Central memory CD8-positive, alpha-beta T cell (primary cell): ENCODE results near the gene UBAP2.
A peak's percentile ranks its signal among the peaks of the same experiment; 100 is the strongest.

Experiments used
- ATAC-seq: fragments of 150-1000 bp; cut with Tn5 transposase; replicated peaks from 2 replicates; pipeline ENCODE4 v1.10.0; 2022; ENCODE audit warnings: mild to moderate bottlenecking, moderate FRiP score, moderate number of reproducible peaks; ENCODE audit not compliant: poor library complexity, severe bottlenecking; ENCODE audit errors: extremely low read depth
- DNase-seq, 2 donors: peaks; one replicate each; pipeline ENCODE4 v3.0.0; 2021; ENCODE audit warnings: low spot score in 2 of 2
- H3K27ac Mint-ChIP-seq: one replicate; pipeline ENCODE4 v1.8.0; 2022; ENCODE audit warnings: low read depth, mild to moderate bottlenecking, moderate library complexity, mixed read lengths
- H3K27me3 Mint-ChIP-seq: one replicate; pipeline ENCODE4 v1.8.0; 2022; ENCODE audit warnings: mixed read lengths
- H3K36me3 Mint-ChIP-seq: one replicate; pipeline ENCODE4 v1.8.0; 2022; ENCODE audit warnings: mild to moderate bottlenecking, moderate library complexity, mixed read lengths; ENCODE audit not compliant: insufficient read depth
- H3K4me1 Mint-ChIP-seq: one replicate; pipeline ENCODE4 v1.8.0; 2022; ENCODE audit warnings: mixed read lengths
- H3K4me3 Mint-ChIP-seq: one replicate; pipeline ENCODE4 v1.8.0; 2022; ENCODE audit warnings: mild to moderate bottlenecking, moderate library complexity, mixed read lengths
- H3K9me3 Mint-ChIP-seq: one replicate; pipeline ENCODE4 v1.8.0; 2022; ENCODE audit warnings: mixed read lengths

The UBAP2 gene

DNA sequence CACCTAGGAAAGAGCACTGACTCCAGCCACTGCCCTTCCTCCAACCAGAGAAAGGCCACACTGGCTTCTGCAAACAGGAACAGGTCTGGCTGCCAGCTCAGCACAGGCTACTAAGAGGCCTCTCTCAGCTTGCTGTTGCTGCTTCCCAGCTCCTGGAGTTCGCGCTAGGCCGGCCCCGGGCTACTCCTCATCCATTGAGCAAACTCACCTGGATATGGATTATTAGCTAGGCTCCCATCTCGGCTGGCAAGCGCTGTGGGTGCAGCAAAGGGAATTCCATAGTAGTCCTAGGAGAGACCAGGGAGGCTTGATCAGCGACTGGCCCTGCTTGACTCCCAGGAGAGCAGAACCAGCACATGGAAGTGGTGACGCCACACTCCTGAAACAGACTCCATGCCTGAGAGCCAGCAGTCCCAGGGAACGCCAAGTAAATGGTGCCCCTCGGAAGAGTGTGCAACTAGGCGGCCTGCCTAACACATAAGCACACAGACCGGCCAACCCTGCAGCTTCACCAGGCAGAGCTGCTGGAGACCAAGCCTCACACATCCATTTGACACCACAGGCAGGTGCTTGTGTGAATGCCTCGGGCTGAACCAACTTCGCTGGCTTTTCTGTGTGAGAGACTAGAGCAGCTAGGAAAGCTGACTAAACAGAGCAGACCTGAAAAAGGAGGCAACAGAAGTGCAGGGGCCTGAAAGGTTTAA, 124.5 kb downstream of the UBAP2 start:
- Mint-ChIP-seq H3K27ac (peak overlapping the region; percentile 36), H3K4me3 (no peak overlapping the region), H3K9me3 (no peaks in the 10 kb centered on the region), H3K36me3 (peaks cover 34% of the 10 kb centered on the region), H3K4me1 (no peaks in the 10 kb centered on the region), H3K27me3 (no peaks in the 10 kb centered on the region)
- ATAC-seq (no peak), DNase-seq (no peak)

DNA sequence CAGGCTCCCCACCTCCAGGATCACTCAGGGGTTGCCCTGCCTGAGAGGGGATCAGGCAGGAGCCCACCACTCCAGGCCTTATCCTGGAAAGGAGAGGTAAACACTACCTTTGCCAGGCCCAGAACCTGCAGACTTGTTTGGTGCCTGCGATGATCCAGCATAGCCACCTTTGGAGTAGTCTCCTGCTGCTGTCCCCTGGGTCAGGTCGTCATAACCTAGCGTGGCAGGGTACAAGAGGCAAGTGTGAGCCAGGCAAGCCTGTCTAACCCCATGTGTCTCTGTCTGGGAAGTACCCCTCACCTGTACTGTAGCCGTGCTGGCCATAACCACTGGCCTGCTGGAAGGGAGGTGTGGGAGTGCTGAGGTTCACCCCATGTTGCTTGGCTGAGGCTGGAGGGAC, 125.6 kb downstream of the UBAP2 start:
- ATAC-seq (no peak), DNase-seq (no peak)
- H3K4me3 Mint-ChIP-seq, result no peak overlapping the region
- no peaks in the 10 kb centered on the region for H3K9me3 Mint-ChIP-seq
- H3K27me3 Mint-ChIP-seq, result no peaks in the 10 kb centered on the region
- H3K4me1 Mint-ChIP-seq, result no peaks in the 10 kb centered on the region
- peaks cover 40% of the 10 kb centered on the region for H3K36me3 Mint-ChIP-seq
- H3K27ac Mint-ChIP-seq, result no peak overlapping the region

DNA sequence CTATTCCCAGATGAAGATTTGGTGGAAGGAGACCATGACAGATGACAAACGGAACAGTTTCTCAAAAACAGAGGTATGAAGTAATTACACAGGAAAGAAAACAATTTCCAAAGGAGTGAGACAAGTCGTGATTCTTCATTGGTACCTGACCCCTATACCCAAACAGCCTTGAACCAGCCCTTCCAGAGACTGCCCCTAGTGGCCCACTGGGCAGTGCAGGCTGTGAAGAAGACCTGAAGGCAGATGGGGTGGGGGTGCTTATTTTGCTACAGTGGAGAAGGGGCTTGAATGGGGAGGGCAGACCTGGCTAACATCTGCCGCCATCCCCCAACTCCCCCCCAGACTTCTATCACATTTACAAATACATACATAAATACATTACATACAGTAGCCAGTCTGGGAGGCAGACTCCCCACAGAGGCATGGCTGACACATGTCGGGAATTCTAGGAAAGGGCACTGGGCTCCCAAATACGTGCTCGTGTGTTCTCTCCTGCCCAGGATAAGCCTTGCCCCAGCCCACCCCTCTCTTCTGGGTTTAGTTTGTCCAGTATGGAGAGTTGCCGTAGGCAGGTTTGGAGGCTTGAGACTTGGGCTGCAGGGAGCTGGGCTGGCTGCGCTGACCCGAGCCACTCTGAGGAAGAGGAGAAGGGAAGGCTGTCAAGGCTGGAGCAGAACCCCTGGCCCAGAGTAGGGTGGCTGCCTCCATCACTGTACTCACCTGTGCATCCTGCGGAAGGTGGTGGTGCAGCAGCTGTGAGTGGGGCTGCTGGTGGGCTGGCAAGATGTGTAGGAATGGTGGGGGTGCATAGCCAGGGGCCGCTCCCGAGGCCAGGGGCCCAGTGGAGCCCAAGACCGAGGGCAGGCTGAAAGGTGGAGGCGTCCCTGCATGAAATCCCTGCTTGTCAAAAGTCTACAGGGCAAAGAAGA, 126.5 kb downstream of the UBAP2 start:
- no peak overlapping the region for H3K4me3 Mint-ChIP-seq
- H3K27ac Mint-ChIP-seq, result no peak overlapping the region
- H3K36me3 Mint-ChIP-seq, result peaks cover 45% of the 10 kb centered on the region
- no peak for DNase-seq
- no peak for ATAC-seq
- H3K27me3 Mint-ChIP-seq, result no peaks in the 10 kb centered on the region
- no peaks in the 10 kb centered on the region for H3K9me3 Mint-ChIP-seq
- H3K4me1 Mint-ChIP-seq, result no peaks in the 10 kb centered on the region

DNA sequence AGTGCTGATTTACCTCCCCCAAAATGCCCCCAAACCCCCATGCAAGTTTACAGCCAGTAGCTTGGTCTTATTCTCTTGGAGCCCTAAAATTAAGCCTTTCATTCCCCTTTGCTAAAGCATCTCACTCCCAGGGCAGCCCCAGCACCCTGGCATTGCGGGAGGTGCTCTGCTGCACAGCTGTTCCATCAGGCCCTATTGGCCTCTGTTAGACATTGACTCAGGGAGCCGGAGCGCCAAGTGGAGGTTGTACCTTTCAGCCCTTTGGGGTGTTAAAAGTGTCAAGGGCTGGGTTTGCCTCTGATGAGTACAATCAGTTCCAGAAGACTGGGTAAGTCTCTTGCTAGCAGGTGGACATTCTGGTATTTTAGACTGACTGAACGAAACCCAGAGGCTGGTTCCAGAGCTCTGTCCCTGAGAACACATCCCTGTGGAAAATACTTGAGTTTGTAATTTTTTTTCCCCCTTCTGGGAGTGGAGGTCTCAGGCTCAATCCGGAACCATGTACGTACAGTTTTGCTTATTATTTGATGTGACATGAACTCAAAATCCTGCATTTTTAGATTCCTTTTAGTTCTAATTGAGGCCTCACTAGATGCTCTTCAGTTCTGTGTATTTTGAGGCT, 129.3 kb downstream of the UBAP2 start:
- H3K4me1 Mint-ChIP-seq, result no peaks in the 10 kb centered on the region
- no peak for DNase-seq
- peaks cover 48% of the 10 kb centered on the region for H3K36me3 Mint-ChIP-seq
- H3K27me3 Mint-ChIP-seq, result no peaks in the 10 kb centered on the region
- no peak for ATAC-seq
- H3K9me3 Mint-ChIP-seq, result no peaks in the 10 kb centered on the region
- H3K4me3 Mint-ChIP-seq, result no peak overlapping the region
- H3K27ac Mint-ChIP-seq, result no peak overlapping the region

DNA sequence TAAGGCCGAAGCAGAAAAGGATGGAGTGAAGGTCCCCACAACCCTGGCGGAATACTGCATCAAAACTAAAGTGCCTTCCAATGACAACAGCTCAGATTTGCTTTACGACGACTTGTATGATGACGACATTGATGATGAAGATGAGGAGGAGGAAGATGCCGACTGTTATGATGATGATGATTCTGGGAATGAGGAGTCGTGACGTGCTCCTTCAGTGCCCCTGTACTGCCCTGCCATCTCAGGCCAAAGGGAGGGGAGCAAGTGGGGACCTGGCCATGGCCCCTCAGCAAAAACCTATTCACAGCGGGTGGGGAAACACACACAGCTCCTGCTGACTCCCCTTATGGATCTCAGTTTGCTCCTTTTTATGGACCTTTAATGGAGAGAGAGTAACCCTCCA, 131.7 kb downstream of the UBAP2 start:
- Mint-ChIP-seq H3K9me3 (no peaks in the 10 kb centered on the region), H3K27me3 (no peaks in the 10 kb centered on the region), H3K27ac (peak overlapping the region; percentile 41), H3K4me1 (no peaks in the 10 kb centered on the region), H3K4me3 (no peak overlapping the region), H3K36me3 (peaks cover 46% of the 10 kb centered on the region)
- no peak for DNase-seq
- ATAC-seq, result no peak

DNA sequence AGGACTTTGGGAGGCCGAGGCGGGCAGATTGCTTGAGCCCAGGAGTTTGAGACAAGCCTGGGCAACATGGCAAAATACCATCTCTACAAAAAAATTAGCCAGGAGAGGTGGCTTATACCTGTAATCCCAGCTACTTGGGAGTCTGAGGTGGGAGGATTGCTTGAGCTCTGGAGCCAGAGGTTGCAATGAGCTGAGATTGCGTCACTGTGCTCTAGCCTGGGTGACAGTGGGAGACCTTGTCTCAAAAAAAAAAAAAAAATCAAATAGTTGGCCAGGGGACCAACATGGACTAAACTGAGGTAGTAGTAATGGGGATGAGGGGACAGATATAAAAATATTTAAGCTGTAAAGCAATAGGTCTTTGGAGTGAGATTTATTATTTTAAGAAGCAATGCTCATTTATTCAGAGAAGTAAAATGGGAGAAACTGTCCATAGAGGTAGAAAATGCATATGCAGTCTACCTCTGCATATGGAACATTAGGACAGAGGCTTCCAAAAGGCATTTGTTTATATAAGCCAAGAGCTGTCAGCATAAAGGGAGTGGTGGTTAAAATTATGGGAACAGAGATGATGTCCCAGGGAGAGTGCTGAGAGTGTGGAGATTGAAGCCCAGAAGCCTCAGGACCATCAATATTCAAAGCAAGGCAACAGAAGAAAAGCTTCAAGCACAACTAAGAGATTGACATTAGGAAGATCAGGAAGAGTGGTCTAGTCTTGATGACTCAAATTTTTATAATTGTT, 133.6 kb downstream of the UBAP2 start:
- Mint-ChIP-seq H3K4me3 (no peak overlapping the region), H3K27ac (peak overlapping the region; percentile 41), H3K9me3 (no peaks in the 10 kb centered on the region), H3K4me1 (no peaks in the 10 kb centered on the region), H3K27me3 (no peaks in the 10 kb centered on the region), H3K36me3 (peaks cover 46% of the 10 kb centered on the region)
- no peak for DNase-seq
- no peak for ATAC-seq

DNA sequence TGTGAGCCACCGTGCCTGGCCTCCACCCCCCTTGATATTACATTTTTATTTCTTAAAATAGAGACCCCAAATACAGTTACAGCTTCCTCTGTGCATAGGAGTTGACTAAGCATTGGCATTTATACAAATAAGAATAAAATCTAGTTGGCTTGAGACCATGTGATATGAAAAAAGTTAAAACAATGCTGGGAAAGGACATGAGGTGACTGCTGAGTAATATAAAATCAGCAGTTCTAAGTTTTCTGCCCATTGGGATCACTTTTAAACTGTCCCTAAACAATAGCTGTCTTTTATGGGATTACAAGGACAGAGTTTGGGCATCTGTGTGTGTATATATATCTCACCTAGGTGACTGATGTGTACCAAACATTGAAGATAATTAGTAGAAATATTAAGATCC, 135.1 kb downstream of the UBAP2 start:
- DNase-seq, result no peak
- no peaks in the 10 kb centered on the region for H3K4me1 Mint-ChIP-seq

DNA sequence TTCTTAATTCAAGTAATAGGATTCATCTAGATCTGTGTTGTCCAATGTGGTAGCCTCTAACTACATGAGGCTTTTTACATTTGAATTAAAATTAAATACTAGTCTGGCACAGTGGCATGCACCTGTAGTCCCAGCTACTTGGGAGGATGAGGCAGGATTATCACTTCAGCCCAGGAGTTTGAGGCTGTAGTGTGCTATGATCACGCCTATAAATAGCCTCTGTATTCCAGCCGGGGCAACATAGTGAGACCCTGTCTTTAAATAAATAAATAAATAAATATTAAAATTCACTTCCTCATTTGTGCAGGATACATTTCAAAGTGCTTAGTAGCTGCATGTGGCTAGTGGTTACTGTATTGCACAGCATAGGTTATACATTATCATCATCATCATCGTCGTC, 139.9 kb downstream of the UBAP2 start:
- H3K4me1 Mint-ChIP-seq, result peaks cover 22% of the 10 kb centered on the region
- no peak for DNase-seq
- no peaks in the 10 kb centered on the region for H3K27me3 Mint-ChIP-seq
- no peak for ATAC-seq
- H3K36me3 Mint-ChIP-seq, result peaks cover 16% of the 10 kb centered on the region
- H3K27ac Mint-ChIP-seq, result no peak overlapping the region
- no peaks in the 10 kb centered on the region for H3K9me3 Mint-ChIP-seq
- no peak overlapping the region for H3K4me3 Mint-ChIP-seq

More for the DNA sequence above, 135.1 kb downstream of the UBAP2 start:
- ATAC-seq, result no peak
- H3K27ac Mint-ChIP-seq, result no peak overlapping the region
- peaks cover 37% of the 10 kb centered on the region for H3K36me3 Mint-ChIP-seq
- no peaks in the 10 kb centered on the region for H3K27me3 Mint-ChIP-seq
- H3K9me3 Mint-ChIP-seq, result no peaks in the 10 kb centered on the region
- H3K4me3 Mint-ChIP-seq, result no peak overlapping the region

DNA sequence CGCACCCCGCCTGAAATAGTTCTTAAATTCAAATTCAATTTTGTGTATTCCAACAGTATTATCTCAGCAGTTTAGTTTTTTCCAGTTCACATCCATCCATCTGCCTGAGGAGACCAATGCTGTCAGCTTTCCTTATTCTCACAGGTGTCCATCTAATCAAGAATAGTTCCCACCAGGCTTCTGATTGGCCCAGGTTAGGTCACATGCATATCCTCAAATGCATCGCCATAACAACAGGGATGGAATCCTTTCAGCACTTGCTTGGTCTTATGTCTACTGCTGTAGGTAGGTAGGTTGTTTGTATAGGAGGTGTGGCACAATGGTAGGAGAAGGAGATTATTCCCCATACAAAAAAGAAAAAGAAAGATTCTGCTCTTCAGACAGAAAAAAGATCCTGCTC, 140.6 kb downstream of the UBAP2 start:
- peaks cover 25% of the 10 kb centered on the region for H3K4me1 Mint-ChIP-seq

DNA sequence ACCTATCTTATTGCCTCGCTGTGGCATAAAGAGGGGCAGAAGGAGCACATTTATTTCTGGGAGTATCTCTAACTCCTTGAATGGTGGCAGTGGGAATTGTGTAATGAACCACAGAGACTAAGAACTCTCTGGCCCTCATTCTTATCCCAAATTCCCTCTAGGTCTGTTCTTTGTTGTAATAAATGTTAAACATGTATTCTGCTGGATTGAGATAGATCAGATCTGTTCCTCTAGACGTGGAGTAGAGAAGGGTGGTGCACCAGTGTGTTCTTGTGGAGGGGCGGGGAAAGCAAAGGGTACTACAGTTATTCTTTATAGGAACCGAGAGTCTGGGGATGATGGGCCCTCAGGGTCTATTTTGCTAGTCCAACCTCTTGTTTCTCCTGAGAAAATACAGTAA, 141.3 kb downstream of the UBAP2 start:
- peaks cover 10% of the 10 kb centered on the region for H3K36me3 Mint-ChIP-seq
- H3K4me3 Mint-ChIP-seq, result no peak overlapping the region
- peak overlapping the region; percentile 21 for H3K27ac Mint-ChIP-seq
- peaks cover 25% of the 10 kb centered on the region for H3K4me1 Mint-ChIP-seq
- DNase-seq, result no peak
- no peak for ATAC-seq
- H3K9me3 Mint-ChIP-seq, result no peaks in the 10 kb centered on the region
- H3K27me3 Mint-ChIP-seq, result no peaks in the 10 kb centered on the region

More for the DNA sequence above, 140.6 kb downstream of the UBAP2 start:
- Mint-ChIP-seq H3K36me3 (peaks cover 13% of the 10 kb centered on the region), H3K27me3 (no peaks in the 10 kb centered on the region), H3K27ac (peak overlapping the region; percentile 13), H3K9me3 (no peaks in the 10 kb centered on the region), H3K4me3 (no peak overlapping the region)
- ATAC-seq (no peak), DNase-seq (no peak)

DNA sequence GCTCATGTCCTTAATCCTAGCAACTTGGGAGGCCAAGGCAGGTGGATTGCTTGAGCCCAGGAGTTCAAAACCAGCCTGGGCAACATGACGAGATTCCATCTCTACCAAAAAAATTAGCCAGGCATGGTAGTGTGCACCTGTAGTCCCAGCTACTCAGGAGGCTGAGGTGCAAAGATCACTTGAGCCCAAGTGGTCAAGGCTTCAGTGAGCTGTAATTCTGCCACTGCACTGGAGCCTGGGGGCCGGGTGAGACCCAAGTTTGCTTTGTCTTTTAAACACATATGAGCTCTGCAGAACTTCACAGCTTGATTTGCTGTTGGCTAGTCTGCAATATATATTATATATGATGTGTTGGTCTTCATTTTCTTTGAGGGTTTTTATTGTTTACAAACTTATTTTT, 141.9 kb downstream of the UBAP2 start:
- Mint-ChIP-seq H3K27me3 (no peaks in the 10 kb centered on the region), H3K36me3 (peaks cover 10% of the 10 kb centered on the region), H3K4me1 (peaks cover 25% of the 10 kb centered on the region), H3K4me3 (no peak overlapping the region), H3K9me3 (no peaks in the 10 kb centered on the region), H3K27ac (no peak overlapping the region)
- DNase-seq (no peak), ATAC-seq (no peak)

DNA sequence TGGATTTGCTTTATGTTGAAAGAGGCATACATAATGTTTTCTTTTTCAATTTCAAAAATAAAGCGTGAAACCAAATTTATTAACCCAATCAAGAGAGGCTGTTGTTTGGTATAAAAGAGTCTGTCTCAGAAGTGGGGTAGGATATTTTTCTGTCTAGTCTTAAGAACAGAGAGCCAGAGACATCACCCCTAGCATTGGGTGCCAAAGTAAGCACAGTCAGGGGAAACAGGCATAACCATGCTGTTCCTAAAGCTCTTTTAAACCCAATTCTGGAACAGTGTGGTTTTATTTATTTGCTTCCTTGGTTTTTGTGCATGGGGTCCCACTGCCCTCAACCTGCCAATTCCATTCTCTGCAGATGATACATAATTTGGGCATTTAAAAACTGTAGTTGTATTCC, 143.6 kb downstream of the UBAP2 start:
- DNase-seq (no peak), ATAC-seq (no peak)
- Mint-ChIP-seq H3K27ac (no peak overlapping the region), H3K9me3 (no peaks in the 10 kb centered on the region), H3K36me3 (peaks cover 8% of the 10 kb centered on the region), H3K4me3 (no peak overlapping the region), H3K27me3 (no peaks in the 10 kb centered on the region), H3K4me1 (peaks cover 25% of the 10 kb centered on the region)
